NCI-H446 treated with DMSO at 0.1 percent for 48 hours (cell line): ENCODE measurements around the gene MTHFD1L.
"Not testable (repeated sequence)": the region's sequence is repeated elsewhere in the genome, so short reads cannot be mapped to it uniquely, and the experiment has no call there.

ENCODE experiments used
- DNase-seq: peaks from one replicate; lab custom pipeline; 2025; lab: John Stamatoyannopoulos, UW

Gene MTHFD1L

GRCh38 chr6:151125651-151126416 is 260.3 kb downstream of the MTHFD1L start:
- not testable (repeated sequence) for DNase-seq

- not testable (repeated sequence) for DNase-seq
Measured at GRCh38 chr6:151126417-151126724, 260.9 kb downstream of the MTHFD1L start.

DNA sequence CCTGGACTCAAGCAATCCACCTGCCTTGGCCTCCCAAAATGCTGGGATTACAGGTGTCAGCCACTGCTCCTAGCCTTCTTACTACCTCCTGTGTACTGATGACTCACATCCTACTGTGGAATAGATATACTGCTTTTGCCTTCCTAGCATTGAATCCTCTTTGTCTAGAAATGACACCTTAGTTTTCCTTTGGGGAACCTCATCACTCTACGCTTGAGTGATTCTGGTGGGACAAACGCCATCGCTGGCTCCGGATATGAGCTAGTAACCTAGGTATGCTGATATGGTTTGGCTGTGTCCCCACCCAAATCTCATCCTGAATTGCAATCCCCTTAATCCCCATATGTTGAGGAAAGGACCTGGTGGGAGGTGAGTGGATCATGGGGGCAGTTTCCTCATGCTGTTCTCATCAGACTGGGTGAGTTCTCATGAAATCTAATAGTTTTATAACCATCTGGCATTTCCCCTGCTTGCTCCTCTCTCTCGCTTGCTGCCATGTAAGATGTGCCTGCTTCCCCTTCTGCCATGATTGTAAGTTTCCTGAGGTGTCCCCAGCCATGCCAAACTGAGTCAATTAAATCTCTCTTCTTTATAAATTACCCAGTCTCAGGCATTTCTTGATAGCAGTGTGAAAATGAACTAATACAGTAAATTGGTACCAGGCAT is 261.8 kb downstream of the MTHFD1L start:
- not testable (repeated sequence) for DNase-seq

DNA sequence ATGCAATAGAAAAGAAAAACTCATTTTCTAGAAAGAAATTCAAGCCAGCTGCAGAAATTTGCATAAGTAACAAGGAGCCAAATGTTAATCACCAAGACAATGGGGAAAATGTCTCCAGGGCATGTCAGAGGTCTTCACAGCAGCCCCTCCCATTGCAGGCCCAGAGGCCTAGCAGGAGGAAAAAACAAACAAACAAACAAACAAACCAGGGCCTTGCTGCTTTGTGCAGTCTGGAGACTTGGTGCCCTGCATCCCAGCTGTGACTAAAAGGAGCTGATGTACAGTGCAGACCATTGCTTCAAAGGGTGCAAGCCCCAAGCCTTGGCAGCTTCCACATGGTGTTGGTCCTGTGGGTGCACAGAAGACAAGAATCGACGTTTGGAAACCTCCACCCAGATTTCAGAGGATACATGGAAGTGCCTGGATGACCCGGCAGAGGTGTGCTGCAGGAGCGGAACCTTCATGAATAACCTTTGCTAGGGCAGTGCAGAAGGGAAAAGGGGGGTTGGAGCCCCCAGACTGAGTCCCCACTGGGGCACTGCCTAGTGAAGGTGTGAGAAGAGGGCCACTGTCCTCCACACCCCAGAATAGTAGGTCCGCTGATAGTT is 263.4 kb downstream of the MTHFD1L start:
- no peak for DNase-seq

DNA sequence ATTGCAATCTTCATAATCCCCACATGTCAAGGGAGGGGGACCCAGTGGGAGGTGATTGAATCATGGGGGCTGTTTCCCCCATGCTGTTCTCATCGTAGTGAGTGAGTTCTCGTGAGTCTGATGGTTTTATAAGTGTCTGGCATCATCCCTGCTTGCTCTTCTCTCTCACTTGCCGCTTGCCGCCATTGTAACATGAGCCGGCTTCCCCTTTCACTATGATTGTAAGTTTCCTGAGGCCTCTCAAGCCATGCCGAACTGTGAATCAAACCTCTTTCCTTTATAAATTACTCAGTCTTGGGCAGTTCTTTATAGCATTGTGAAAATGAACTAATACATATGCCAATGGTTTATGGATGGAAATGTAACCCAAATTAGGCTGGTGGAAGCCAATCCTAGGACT is 264.8 kb downstream of the MTHFD1L start:
- no peak for DNase-seq

GRCh38 chr6:151131324-151132007 is 266.0 kb downstream of the MTHFD1L start:
- no peak for DNase-seq

GRCh38 chr6:151136141-151136755 is 270.7 kb downstream of the MTHFD1L start:
- DNase-seq: no peak

- no peak for DNase-seq
Measured at GRCh38 chr6:151137542-151137941, 272.0 kb downstream of the MTHFD1L start.

DNA sequence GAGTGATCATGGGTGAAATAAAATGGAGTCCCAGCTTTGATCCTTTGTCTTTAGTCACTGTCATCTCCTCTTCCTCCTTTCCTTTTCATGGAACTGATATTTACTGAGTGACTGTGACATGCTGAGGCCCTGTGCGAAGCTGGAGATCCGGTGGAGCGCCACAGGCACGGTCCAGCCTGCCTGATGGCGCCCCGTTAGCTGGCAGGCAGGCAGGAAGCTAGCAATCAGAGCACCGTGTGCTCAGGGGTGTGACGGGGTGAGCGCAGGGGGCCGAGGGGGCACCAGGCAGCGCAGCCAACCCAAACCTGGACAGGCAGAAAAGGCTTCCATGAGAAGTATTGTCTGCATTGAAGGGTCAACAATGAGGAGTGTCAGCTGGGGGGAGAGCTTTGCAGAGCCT is 274.0 kb downstream of the MTHFD1L start:
- DNase-seq: no peak

GRCh38 chr6:151140767-151141166 is 275.3 kb downstream of the MTHFD1L start:
- DNase-seq: no peak

- DNase-seq: no peak
Measured at GRCh38 chr6:151141685-151142084, 276.2 kb downstream of the MTHFD1L start.

GRCh38 chr6:151142676-151143075 is 277.2 kb downstream of the MTHFD1L start:
- no peak for DNase-seq

DNA sequence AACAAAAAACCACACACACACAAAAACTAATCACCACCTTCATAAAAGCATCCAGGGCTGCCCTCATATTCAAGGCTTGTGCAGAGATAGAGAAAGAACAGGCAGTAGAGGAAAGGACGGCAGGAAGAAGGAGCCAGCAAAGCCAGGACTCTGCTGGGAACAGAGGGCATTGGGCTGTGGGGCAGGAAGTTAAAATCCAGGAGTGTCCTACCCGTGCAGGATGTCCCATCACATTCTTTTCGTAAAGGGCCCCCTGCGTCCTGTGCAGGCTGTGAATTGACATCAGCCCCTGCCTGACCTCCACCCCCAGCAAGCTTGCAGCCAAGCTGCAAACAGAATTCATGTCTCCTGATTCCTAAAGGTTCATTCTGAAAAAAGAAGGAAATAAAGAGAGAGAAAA is 277.8 kb downstream of the MTHFD1L start:
- no peak for DNase-seq

- no peak for DNase-seq
Measured at GRCh38 chr6:151143806-151144205, 278.3 kb downstream of the MTHFD1L start.

GRCh38 chr6:151147118-151147832 is 281.8 kb downstream of the MTHFD1L start:
- DNase-seq: no peak

- no peak for DNase-seq
Measured at GRCh38 chr6:151148111-151148510, 282.6 kb downstream of the MTHFD1L start.

DNA sequence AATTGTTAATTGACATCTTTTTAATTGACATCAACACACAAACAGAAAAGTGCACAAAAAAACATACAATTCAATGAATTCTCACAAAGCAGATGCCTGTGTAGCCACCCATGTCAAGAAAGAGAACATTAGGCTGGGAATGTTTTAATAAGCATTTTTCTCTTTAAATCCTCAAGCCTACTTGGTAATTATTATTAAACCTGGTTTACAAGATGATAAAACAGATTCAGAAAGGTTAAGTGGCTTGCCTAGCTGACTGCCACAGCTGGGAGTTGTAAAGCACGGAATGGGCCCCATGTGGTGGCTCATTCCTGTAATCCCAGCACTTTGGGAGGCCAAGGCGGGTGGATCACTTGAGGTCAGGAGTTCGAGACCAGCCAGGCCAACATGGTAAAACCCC is 284.3 kb downstream of the MTHFD1L start:
- DNase-seq: no peak
